MCF 10A (cell line): Measurements from ENCODE around the gene RBX1. TPM values are rescaled to one million over a fixed set of nuclear protein-coding genes. Genes with fewer than 3 reads are reported as not detected.

Source experiments
- BruUV-seq: library from RNA; stranded (reverse); fragments of 400-500 nt; replicated peaks from 2 replicates; lab custom pipeline; 2021; lab: Mats Ljungman, UMichigan
- CTCF ChIA-PET: fragments of 300-600 bp; sonication (Branson Sonifier 250); formaldehyde crosslinking; extraction: SDS; loops from one replicate; lab custom pipeline; 2021; ENCODE audit warnings: antibody characterized with exemption, inconsistent platforms; lab: Yijun Ruan, JAX
- POLR2A ChIA-PET: fragments of 300-600, 350-650 bp; sonication (Branson Sonifier 250); formaldehyde crosslinking; extraction: SDS; loops from one replicate; lab custom pipeline; 2020; ENCODE audit warnings: antibody characterized with exemption, inconsistent platforms; lab: Yijun Ruan, JAX
- DNase-seq: peaks from one replicate; pipeline ENCODE4 v3.0.0-alpha.2; 2018; ENCODE audit not compliant: unreplicated experiment
- H3K27ac Mint-ChIP-seq: one replicate; pipeline ENCODE4 v1.8.0; 2022; ENCODE audit warnings: mild to moderate bottlenecking, low read depth, mixed read lengths; ENCODE audit not compliant: unreplicated experiment
- H3K27me3 Mint-ChIP-seq: one replicate; pipeline ENCODE4 v1.8.0; 2022; ENCODE audit warnings: mixed read lengths; ENCODE audit not compliant: insufficient read depth, unreplicated experiment
- H3K36me3 Mint-ChIP-seq: one replicate; pipeline ENCODE4 v1.8.0; 2022; ENCODE audit warnings: mild to moderate bottlenecking, moderate library complexity, mixed read lengths; ENCODE audit not compliant: insufficient read depth, unreplicated experiment
- H3K4me1 Mint-ChIP-seq: one replicate; pipeline ENCODE4 v1.8.0; 2022; ENCODE audit warnings: mixed read lengths; ENCODE audit not compliant: insufficient read depth, unreplicated experiment
- H3K4me3 Mint-ChIP-seq: one replicate; pipeline ENCODE4 v1.8.0; 2022; ENCODE audit warnings: mild to moderate bottlenecking, moderate library complexity, mixed read lengths; ENCODE audit not compliant: unreplicated experiment
- H3K9me3 Mint-ChIP-seq: one replicate; pipeline ENCODE4 v1.8.0; 2022; ENCODE audit warnings: mixed read lengths; ENCODE audit not compliant: unreplicated experiment
- intact Hi-C: fragments of 100-400 bp; cut with micrococcal nuclease; formaldehyde crosslinking; loops from 2 replicates; pipeline ENCODE4 v1.14.1; 2022
- total RNA-seq: library from RNA; stranded (reverse); gene quantifications from 2 replicates; pipeline ENCODE4 v1.2.3, GENCODE V29; 2022
- TF ChIP-seq, protein P1 (sequence below): fragments of 200-600 bp; IDR thresholded peaks from one replicate; pipeline ENCODE4 v1.8.0; 2022; ENCODE audit warnings: antibody characterized with exemption, mild to moderate bottlenecking; ENCODE audit not compliant: unreplicated experiment

RBX1 gene
- total RNA-seq, 1 experiment from 2014 or later: 46.7 TPM

GRCh38 chr22:40979871-40980270 lies 28.7 kb downstream of the RBX1 start:
- Mint-ChIP-seq H3K27ac (no peak overlapping the region), H3K4me3 (no peak overlapping the region), H3K36me3 (no peaks in the 10 kb centered on the region), H3K4me1 (no peaks in the 10 kb centered on the region), H3K27me3 (no peaks in the 10 kb centered on the region), H3K9me3 (no peaks in the 10 kb centered on the region)
- TF ChIP-seq, protein P1, sequence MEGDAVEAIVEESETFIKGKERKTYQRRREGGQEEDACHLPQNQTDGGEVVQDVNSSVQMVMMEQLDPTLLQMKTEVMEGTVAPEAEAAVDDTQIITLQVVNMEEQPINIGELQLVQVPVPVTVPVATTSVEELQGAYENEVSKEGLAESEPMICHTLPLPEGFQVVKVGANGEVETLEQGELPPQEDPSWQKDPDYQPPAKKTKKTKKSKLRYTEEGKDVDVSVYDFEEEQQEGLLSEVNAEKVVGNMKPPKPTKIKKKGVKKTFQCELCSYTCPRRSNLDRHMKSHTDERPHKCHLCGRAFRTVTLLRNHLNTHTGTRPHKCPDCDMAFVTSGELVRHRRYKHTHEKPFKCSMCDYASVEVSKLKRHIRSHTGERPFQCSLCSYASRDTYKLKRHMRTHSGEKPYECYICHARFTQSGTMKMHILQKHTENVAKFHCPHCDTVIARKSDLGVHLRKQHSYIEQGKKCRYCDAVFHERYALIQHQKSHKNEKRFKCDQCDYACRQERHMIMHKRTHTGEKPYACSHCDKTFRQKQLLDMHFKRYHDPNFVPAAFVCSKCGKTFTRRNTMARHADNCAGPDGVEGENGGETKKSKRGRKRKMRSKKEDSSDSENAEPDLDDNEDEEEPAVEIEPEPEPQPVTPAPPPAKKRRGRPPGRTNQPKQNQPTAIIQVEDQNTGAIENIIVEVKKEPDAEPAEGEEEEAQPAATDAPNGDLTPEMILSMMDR: no peak
- no TSS peak for BruUV-seq
- no peak for DNase-seq
- intact Hi-C loops: no loop called here
- ChIA-PET CTCF (no interaction called here), POLR2A (interaction anchor here (1.0 kb wide), 1 partner anchor 43 kb away, joined by 3 read pairs; no protein-coding TSS in a partner anchor)

GRCh38 chr22:40982482-40983385 lies 31.6 kb downstream of the RBX1 start:
- CTCF ChIA-PET: interaction anchor here (0.6 kb wide), 1 partner anchor 1130 kb away, joined by 4 read pairs; no protein-coding TSS in a partner anchor
- Mint-ChIP-seq H3K36me3 (no peaks in the 10 kb centered on the region), H3K27ac (no peak overlapping the region), H3K4me3 (no peak overlapping the region), H3K9me3 (no peaks in the 10 kb centered on the region), H3K27me3 (no peaks in the 10 kb centered on the region), H3K4me1 (no peaks in the 10 kb centered on the region)
- TF ChIP-seq, protein P1: no peak
- no peak for DNase-seq
- intact Hi-C loops: no loop called here
- no TSS peak for BruUV-seq
- POLR2A ChIA-PET: interaction anchor here (1.4 kb wide), 1 partner anchor 110 kb away, joined by 6 read pairs; the partner anchor contains the start of gene EP300

- POLR2A ChIA-PET: interaction anchor here (1.8 kb wide), 1 partner anchor 10 kb away, joined by 6 read pairs; no protein-coding TSS in a partner anchor
- Mint-ChIP-seq H3K4me3 (no peak overlapping the region), H3K27me3 (peaks cover 60% of the 10 kb centered on the region), H3K4me1 (no peaks in the 10 kb centered on the region), H3K9me3 (no peaks in the 10 kb centered on the region), H3K27ac (no peak overlapping the region), H3K36me3 (no peaks in the 10 kb centered on the region)
- CTCF ChIA-PET: interaction anchor here (1.3 kb wide), 1 partner anchor 70 kb away, joined by 5 read pairs; no protein-coding TSS in a partner anchor
- no TSS peak for BruUV-seq
- intact Hi-C loops: no loop called here
- no peak for DNase-seq
- TF ChIP-seq, protein P1: no peak
Measured at GRCh38 chr22:40991298-40991697, 40.1 kb downstream of the RBX1 start.

DNA sequence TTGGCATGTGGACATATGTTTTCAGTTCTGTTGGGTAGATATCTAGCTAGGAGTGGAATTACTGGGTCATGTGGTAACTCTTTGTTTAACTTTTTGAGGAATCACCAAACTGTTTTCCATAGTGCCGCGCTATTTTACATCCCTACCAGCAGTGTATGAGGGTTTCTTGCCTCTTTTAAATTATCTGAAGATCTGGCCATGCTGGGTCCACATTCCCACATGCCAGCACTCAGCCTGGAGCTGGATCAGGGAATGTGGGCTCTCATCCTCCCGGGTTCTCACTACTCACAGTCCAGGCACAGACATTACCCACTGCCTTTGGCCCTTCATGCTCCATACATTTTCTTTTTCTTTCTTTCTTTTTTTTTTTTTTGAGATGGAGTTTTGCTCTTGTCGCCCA lies 44.6 kb downstream of the RBX1 start:
- H3K27ac Mint-ChIP-seq: no peak overlapping the region
- H3K27me3 Mint-ChIP-seq: peaks cover 37% of the 10 kb centered on the region

More for the DNA sequence above, 44.6 kb downstream of the RBX1 start:
- ChIA-PET POLR2A (no interaction called here), CTCF (no interaction called here)
- Mint-ChIP-seq H3K36me3 (no peaks in the 10 kb centered on the region), H3K4me1 (no peaks in the 10 kb centered on the region), H3K9me3 (no peaks in the 10 kb centered on the region), H3K4me3 (no peak overlapping the region)
- TF ChIP-seq, protein P1: no peak
- DNase-seq: no peak
- intact Hi-C loops: no loop called here
- no TSS peak for BruUV-seq
